IPS-NIHi11 (cell line): ENCODE results near the gene ZBTB7C.
A peak's percentile ranks its signal among the peaks of the same experiment; 100 is the strongest.

ENCODE experiments used
- DNase-seq: peaks from one replicate; pipeline ENCODE4 v3.0.0; 2012; ENCODE audit warnings: mixed read lengths, low spot score

ZBTB7C gene

GRCh38 chr18:48164701-48165100 is 244.5 kb downstream of the ZBTB7C start:
- DNase-seq: no peak

- DNase-seq: no peak
Observed at GRCh38 chr18:48164116-48164515, 245.1 kb downstream of the ZBTB7C start.

GRCh38 chr18:48163738-48164115 is 245.5 kb downstream of the ZBTB7C start:
- DNase-seq: no peak

DNA sequence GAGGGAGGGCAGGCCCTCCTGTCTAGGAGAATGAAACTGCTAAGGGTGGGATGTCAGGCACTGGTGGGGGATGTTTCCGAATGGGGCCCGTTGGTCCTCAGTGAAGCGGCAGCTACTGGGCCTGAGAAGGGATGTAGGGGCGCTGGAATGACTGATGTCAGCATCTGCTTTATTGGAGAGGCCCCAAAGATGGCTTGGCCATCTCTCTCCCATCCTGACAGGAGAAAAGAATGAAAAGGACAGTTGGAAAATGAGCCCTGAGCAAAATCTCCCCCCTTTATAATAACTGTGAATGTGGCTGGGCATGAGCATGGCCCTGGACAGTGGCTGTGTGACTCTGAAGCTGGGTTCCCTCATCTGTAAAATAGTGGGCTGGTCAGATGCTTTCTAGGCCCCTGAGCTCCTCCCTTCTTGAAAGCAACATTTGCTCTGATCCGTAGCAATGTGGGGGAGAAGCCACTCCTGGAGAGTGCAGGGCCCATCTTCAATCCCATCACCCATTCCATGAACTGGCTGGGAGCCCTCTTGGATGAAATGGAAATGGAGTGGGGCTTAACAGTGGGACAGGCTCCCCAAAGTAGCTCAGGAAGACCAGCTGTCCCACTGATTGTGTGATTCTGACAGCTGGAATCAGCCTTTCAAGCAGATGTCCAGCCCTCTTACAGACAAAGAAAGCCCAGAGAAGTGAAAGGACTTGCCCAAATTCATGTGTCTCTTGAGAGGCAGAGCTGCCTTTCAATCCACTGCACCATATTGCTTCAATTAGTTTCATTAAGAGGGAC is 246.0 kb downstream of the ZBTB7C start:
- DNase-seq: no peak

DNA sequence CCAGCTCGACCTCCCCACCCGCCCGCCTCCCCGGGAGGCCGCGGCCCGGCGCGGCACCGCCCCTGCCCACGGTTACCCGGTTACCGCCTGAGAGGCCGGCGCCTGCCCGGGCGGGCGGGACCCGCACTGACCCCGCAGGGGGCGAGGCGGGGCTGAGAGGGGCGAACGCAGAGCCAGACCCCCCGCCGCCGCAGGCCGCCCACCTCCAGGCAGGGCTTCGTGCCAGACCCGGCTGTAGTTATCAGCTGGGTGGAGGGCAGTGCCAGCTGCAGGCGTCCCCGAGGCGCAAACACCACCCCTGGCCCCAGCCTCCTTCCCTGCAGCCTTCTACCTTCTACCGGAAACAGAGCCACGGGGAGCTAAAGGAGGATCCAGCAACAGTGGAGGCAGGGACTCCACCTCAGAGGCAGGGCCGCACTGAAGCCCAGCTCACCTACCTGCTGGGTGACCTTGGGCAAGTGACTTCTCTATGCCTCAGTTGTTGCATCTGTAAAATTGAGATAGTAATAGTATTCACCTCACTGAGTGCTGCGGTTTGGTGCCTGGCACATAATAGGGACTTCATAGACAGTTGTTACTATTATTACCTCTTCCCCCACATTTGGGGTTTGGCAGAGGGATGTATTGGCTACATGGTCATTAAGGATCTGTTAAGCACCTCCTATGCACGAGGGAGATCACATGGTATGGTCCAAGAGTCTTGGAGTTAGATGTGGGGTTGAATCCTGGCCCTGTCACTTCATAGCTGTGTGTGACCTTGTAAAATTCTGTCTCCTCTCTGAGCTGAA is 247.1 kb downstream of the ZBTB7C start:
- DNase-seq: no peak

GRCh38 chr18:48161191-48161910 is 247.8 kb downstream of the ZBTB7C start:
- peak; percentile 94 for DNase-seq

DNA sequence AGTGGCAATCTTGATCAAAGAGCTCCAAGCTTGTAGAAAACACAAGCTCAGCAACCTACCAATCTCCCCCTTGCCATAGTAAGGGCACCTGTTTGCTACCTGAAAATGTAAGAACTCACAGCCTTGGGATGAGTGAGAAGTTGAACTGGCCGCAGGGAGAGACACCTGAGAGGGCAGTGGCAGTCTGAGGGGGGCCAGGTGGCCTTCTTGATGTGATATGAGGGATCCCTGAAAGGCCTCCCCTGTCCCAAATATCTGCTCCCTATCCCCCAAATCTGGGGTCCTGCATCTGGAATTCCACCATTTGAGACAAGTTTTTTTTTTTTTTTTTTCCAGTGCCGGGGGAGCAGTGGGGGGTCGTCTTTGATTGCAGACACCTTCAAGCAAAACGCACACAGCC is 248.6 kb downstream of the ZBTB7C start:
- DNase-seq: no peak

DNA sequence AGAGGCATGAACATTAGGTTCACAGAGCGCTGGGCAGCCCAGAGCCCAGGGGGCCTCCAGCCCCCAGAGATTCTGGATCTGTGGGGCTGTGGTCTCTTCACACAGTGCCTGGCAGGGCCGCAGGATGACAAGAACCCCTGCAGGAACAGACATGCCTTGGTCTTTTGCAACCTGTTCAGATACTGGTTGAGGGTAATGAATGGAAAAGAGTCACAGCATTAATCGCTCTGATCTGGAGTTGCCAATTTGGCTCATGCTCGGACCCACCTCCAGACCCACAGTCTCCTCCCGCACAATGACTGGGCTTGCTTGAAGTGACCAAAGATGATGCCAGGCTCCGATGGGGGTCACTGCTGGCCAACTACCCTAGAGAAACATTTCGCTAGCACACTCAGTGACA is 249.4 kb downstream of the ZBTB7C start:
- no peak for DNase-seq

DNA sequence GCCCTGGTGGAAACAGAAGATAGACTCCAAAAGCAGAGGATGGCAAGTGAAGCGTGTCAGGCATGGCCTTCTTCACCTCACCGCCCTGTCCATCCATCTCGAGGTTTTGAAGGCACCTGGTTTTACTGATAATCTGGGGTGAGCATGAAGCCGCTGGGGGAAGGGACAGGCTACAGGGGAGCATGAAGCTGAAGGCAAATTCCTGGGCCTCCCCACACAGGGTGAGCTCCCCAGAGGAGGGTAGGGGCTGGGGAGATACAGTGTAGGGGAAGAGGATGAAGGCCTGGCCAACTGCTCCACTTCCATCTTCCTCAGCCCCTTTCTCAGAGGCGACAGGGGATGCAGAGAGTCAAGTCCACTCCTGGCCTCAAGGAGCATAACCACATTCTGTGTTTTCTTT is 250.5 kb downstream of the ZBTB7C start:
- no peak for DNase-seq

- no peak for DNase-seq
Observed at GRCh38 chr18:48157956-48158355, 251.2 kb downstream of the ZBTB7C start.

DNA sequence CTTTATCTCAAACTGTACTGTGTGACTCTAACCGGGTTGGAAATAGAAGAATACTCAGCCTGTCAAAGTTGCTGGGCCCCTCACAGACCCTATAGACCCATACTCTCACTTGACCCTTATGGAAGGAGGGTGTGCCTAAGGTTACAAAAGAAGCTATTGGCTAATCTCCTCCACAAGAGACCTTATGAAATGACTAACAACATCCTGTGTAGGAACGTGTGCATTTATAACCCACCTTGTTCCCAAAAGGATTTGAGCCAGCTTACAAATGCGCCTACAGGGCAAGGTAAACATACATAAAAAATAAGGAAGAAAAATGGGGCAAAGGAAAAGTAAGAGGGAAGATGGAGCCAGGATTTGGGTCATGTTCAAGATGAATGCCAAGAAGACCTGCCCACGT is 253.3 kb downstream of the ZBTB7C start:
- DNase-seq: no peak

DNA sequence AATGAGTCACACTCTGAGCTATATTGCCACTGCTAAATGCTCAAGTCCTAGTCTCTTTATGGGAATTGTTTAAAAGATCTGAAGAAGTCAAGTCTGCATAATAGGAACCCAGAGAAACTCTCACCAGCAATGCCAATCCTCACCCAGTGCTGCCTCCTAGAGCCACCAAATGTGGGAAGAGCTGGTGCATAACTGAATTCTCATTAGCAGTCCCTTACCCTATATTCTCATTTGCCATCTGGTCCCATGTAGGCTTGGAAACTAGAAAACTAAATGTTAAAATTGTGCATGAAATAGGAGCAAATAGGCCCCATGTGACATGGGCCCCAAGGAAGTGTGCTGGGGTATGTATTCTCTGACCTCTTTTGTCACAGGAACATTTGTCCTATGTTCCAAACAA is 254.4 kb downstream of the ZBTB7C start:
- no peak for DNase-seq

GRCh38 chr18:48153613-48154481 is 255.3 kb downstream of the ZBTB7C start:
- no peak for DNase-seq

- no peak for DNase-seq
Observed at GRCh38 chr18:48152549-48152948, 256.6 kb downstream of the ZBTB7C start.

DNA sequence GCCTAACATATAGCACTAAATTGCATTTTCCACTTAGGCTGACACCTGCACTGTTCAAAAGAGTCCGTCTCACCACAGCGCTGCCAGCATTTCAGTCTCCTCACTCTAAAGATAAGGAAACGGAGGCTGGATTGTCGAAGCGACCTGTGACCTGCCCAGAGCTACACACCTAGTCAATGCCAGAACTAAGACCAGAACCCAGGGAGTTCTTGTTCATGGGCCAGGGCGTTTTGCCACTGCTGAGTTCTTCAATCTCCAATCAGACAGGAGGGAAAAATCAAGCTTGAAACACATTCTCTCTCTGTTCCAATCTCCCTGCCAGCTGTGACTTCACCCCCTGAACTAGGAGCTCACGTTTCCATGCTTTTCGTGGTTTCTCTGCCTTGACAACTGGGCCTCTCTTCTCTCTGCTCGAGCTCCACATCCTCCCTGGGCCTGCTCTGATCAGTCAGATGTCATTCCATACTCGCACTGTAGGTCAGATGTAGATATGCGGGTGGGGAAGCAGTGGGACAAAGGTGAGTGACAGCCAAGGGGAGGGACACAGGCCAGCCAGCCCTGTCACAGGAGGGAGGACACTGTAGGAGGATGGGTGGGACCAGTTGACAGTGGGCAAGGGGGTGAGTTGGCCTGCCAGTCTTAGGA is 257.6 kb downstream of the ZBTB7C start:
- DNase-seq: no peak

- DNase-seq: no peak
Observed at GRCh38 chr18:48149020-48149685, 260.0 kb downstream of the ZBTB7C start.

DNA sequence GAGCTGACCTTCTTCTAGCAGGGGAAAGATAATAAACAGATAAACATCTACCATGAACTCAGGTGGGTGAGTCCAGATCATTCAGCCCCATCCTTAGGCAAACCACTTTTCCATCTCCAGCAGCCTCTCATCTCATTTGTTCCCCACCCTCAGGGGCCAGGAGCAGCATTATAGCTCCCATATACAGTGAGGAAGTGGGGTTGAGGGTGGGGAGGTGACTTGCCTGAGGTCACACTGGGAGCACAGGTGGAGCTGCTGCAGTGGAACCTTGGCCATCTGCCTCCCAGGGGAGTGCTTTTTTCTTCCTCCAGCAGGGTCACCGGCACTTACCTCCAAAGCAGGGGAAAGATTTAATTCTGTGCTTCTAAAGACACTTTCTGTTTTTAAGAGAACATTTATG is 266.2 kb downstream of the ZBTB7C start:
- no peak for DNase-seq

- DNase-seq: no peak
Observed at GRCh38 chr18:48142353-48142752, 266.8 kb downstream of the ZBTB7C start.

GRCh38 chr18:48140731-48141130 is 268.5 kb downstream of the ZBTB7C start:
- no peak for DNase-seq

GRCh38 chr18:48139431-48140347 is 269.5 kb downstream of the ZBTB7C start:
- DNase-seq: peak; percentile 47
